ENCODE measurements around the gene FAM20C.

FAM20C gene

GRCh38 chr7:273327-273726, 81.0 kb downstream of the FAM20C start:
- no peak for DNase-seq (ENCODE audit: low spot score)

- DNase-seq (ENCODE audit: low spot score), result no peak
Observed at GRCh38 chr7:274266-274665, 81.9 kb downstream of the FAM20C start.

- no peak for DNase-seq (ENCODE audit: low spot score)
Observed at GRCh38 chr7:276230-276835, 84.0 kb downstream of the FAM20C start.

GRCh38 chr7:277228-277627, 84.9 kb downstream of the FAM20C start:
- DNase-seq (ENCODE audit: low spot score), result no peak

- no peak for DNase-seq (ENCODE audit: low spot score)
Observed at GRCh38 chr7:278081-278480, 85.7 kb downstream of the FAM20C start.

GRCh38 chr7:279821-280220, 87.5 kb downstream of the FAM20C start:
- no peak for DNase-seq (ENCODE audit: low spot score)

- DNase-seq (ENCODE audit: low spot score), result no peak
Observed at GRCh38 chr7:280461-280860, 88.1 kb downstream of the FAM20C start.

- DNase-seq (ENCODE audit: low spot score), result no peak
Observed at GRCh38 chr7:281637-282036, 89.3 kb downstream of the FAM20C start.

GRCh38 chr7:282621-283020, 90.2 kb downstream of the FAM20C start:
- DNase-seq (ENCODE audit: low spot score), result no peak

- no peak for DNase-seq (ENCODE audit: low spot score)
Observed at GRCh38 chr7:284762-285722, 92.7 kb downstream of the FAM20C start.

- no peak for DNase-seq (ENCODE audit: low spot score)
Observed at GRCh38 chr7:285731-286130, 93.4 kb downstream of the FAM20C start.

- no peak for DNase-seq (ENCODE audit: low spot score)
Observed at GRCh38 chr7:286266-286665, 93.9 kb downstream of the FAM20C start.

GRCh38 chr7:288671-289101, 96.3 kb downstream of the FAM20C start:
- no peak for DNase-seq (ENCODE audit: low spot score)

- DNase-seq (ENCODE audit: low spot score), result no peak
Observed at GRCh38 chr7:289209-289755, 96.9 kb downstream of the FAM20C start.

- DNase-seq (ENCODE audit: low spot score), result no peak
Observed at GRCh38 chr7:289756-290553, 97.6 kb downstream of the FAM20C start, which contains the start of gene FOXL3. Gene FOXL3, plus strand, starts transcription at chr7:290170. Its CDS starts 0 bp downstream, at chr7:290170.

GRCh38 chr7:290554-291372, 98.4 kb downstream of the FAM20C start:
- DNase-seq (ENCODE audit: low spot score), result no peak

GRCh38 chr7:291373-292092, 99.2 kb downstream of the FAM20C start:
- DNase-seq (ENCODE audit: low spot score), result no peak

GRCh38 chr7:292226-292625, 99.9 kb downstream of the FAM20C start:
- no peak for DNase-seq (ENCODE audit: low spot score)

GRCh38 chr7:292826-293225, 100.5 kb downstream of the FAM20C start:
- DNase-seq (ENCODE audit: low spot score), result no peak

- no peak for DNase-seq (ENCODE audit: low spot score)
Observed at GRCh38 chr7:293681-294439, 101.5 kb downstream of the FAM20C start.

Data from CD4-positive, alpha-beta T cell treated with Interleukin-15 for 4 hours (primary cell).